ENCODE data around the gene GOLGA6B.
"Not testable (repeated sequence)": the region's sequence is repeated elsewhere in the genome, so short reads cannot be mapped to it uniquely, and the experiment has no call there.

Gene GOLGA6B

DNA sequence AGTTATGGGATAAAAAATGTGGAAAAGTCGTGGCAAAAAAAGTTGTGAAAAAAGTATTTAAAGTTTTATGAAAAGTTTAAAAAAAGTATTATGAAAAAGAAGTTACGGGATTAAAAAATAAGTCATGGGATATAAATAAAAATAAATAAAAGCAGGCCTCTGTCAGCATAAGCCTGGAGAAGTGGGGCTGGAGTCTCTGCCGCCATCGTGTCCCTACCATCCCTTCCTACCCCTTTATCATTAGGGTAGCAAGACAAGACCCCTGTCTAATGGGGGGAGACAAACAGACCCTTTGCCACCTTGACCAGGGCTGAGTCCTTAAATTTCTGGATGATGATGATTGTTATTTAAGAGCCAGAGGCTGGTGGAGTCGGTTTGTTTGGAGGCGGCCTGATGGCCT, 15.3 kb downstream of the GOLGA6B start:
- not testable (repeated sequence) for DNase-seq

GRCh38 chr15:72670656-72671352, 16.3 kb downstream of the GOLGA6B start:
- DNase-seq = not testable (repeated sequence)

DNA sequence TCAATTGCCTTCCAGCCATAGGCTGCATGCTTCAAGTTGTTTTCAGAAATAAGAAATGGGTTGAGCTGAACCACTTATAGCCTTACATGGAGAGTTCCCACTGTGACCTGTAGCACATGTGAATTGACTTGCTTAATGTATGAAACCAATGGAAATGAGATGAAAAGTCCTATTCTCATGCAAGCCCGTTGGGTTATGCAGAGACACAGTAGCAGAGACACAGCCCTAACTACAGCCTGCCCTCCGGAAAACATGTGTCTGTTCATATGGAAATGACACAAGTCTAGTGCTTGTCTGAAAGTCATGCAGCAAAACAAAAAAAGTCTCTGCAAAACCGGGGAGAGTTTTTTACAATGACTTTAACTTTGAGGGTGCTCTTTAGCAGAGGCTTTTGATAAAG, 17.0 kb downstream of the GOLGA6B start:
- DNase-seq = no peak

GRCh38 chr15:72676838-72677237, 22.3 kb downstream of the GOLGA6B start:
- no peak for DNase-seq

DNA sequence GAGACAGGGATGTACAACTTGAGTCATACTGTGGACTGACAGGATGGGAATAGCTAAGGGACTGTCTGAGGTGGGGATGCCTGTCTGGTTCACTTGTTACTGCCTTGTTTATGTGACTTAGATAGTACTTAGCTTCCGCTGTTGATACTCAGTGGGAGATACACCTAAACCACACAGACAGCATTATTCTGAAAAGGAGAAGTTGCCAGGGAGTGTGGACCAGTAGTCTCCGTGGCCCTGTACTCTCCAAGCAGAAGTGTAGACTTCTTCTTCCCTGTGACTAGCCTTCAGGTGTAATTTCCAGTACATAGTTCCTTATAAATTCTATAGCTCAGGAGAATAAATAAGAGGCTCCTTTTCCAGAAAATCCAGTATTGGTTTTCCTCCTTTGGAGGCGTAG, 26.4 kb downstream of the GOLGA6B start:
- no peak for DNase-seq

DNA sequence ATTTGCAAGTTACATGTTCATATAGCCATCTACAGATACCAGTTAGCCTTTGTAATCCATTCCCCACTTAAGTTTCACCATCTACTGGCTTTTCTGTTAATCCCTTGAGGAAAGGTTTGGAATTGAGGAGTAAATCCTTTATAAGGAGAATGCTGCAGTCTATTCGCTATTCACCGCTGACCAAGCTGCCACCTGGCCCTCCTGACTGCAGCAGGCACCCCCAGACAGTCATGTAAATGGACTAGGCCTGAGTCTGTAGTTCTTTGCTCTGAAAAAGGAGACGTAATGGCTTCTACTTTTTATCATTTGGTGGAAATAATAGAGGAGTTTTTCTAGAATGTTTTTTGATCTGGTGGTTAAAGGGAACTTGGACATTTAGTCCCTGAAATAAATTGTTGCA, 28.3 kb downstream of the GOLGA6B start:
- no peak for DNase-seq

GRCh38 chr15:72685301-72685924, 30.9 kb downstream of the GOLGA6B start:
- DNase-seq = no peak

DNA sequence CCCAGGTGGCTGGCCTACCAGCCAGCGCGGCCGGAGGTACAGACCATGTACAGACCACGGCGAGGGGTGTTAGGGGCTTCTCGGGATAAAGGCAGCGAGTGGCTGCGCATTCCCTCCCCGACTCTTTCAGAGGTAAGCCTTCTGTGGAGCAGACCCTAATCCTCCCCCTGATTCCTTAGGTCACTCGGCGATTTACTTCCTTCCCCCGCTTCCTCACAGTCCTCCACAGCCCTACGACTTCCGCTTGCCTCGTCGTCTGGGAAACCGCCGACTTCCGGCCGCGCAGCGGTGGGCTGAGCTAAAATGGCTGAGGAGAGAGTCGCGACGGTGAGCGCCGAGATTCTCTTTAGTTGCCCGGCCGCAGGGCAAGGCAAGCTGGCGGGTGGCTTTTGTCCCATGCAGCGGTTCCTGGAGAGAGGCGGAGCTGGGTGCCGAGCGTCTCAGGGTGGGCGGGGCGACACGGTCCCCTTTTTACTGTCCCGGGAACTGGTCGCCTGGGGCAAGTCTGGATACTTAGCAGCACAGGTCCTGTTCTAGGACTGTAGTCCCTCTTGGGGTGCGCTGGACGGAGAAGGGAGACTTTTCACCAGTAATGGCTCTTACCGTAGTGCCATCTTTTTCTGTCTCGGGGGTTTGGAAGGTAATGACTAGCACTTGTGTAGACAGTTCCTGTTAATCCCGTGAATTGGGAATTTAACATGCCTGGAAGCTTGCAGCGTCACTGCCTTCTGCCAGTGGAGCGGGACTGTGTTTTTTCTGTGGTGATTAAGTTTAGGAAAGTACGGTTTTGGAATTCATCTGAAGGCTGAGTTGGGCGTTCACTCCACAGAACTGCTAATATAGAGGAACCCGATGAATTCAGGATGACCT, 31.7 kb downstream of the GOLGA6B start, which contains the start of the genes BBS4 and HIGD2B:
BBS4 (plus strand) TSS at position 283 of the 870 bp plus-strand sequence; CDS start at position 304, 21 bp downstream.
HIGD2B (minus strand) TSS at position 258 of the 870 bp plus-strand sequence. CDS start 9,808 bp downstream, outside the sequence.
- DNase-seq = no peak

GRCh38 chr15:72688697-72689096, 34.2 kb downstream of the GOLGA6B start:
- DNase-seq = no peak

GRCh38 chr15:72690938-72691337, 36.4 kb downstream of the GOLGA6B start:
- no peak for DNase-seq

GRCh38 chr15:72698938-72699337, 44.4 kb downstream of the GOLGA6B start:
- DNase-seq = no peak

GRCh38 chr15:72700076-72700475, 45.6 kb downstream of the GOLGA6B start:
- DNase-seq = no peak

DNA sequence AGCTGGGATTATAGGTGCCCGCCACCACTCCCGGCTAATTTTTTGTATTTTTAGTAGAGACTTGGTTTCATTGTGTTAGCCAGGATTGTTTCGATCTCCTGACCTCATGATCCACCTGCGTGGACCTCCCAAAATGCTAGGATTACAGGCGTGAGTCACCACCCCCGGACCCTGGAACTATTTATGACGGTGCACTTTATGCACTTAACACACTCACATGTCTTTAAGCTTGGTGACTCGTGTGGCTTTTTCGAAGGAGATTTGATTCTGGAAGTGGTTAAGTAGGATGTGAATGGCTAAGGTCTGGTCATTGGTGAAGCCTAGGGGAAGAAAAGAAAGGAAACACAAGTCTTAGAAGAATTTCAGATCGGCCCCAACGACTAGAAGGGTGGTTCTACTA, 51.8 kb downstream of the GOLGA6B start:
- no peak for DNase-seq

DNA sequence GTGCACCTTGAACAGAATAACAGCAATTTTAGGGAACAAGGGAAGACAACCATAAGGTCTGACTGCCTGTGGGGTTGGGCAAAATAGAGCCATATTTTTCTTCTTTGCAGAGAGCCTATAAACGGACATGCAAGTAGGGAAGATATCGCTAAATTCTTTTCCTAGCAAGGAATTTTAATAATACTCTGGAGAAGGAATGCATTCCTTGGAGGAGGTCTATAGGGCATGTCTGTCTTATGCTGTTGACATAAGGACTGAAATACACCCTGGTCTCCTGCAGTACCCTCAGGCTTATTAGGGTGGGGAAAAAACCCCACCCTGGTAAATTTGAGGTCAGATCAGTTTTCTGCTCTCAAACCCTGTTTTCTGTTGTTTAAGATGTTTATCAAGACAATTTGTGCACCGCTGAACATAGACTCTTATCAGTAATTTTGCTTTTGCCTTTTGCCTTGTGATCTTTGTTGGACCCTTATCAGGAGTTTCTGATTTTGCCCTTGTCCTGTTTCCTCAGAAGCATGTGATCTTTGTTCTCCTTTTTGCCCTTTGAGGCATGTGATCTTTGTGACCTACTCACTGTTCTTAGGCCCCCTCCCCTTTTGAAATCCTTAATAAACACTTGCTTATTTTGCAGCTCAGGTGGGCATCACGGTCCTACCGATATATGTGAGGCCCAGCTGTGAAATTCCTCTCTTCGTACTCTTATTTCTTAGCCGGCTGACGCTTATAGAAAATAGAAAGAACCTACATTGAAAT, 54.2 kb downstream of the GOLGA6B start:
- not testable (repeated sequence) for DNase-seq

All from SIG-M5 (cell line).